GM21529 (cell line): ENCODE results near the gene EGFR.

Experiments used
- ATAC-seq: cut with Tn5 transposase; IDR thresholded peaks from one replicate; pipeline ENCODE4 v1.9.1; 2021; ENCODE audit not compliant: unreplicated experiment

The EGFR gene

DNA sequence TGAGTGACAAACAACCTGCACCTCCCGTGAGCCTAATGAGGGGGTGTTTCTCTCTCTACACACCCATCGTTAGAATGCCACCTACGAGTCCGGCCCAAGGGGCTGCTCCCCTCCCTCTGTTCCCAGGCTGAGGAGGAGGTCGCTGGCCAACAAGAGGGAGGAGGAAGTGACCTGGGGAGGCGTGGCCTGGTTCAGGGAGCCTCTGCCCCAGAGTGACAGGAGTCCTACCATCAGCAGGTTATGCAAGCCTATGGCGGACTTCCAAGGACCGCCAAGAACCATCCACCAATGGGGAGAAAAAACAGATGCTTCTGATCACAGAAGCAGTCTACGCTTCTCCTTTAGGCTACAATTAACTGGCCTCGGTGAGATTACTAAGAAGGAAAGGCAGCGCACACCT lies 12.3 kb upstream of the EGFR start:
- no peak for ATAC-seq

- no peak for ATAC-seq
These were observed 5.0 kb upstream of the EGFR start for GRCh38 chr7:55013851-55014250.

GRCh38 chr7:55016061-55016745 lies 2.6 kb upstream of the EGFR start:
- ATAC-seq: no peak

DNA sequence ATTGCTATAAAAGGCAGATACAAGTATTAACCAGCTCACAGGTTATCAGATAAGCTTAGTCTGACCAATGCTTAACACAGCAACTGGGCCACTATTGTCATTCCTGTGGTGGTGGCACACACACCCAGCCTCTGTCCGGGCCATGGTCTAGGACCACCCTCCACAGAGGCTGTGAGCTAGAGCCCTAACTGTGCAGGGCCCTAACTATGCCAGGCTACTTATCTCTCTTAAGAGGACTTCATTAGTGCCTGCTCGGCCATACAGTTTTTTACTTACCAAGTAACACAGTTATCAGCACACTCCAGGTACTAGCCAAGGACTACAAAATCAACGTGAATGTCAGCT lies 2.1 kb upstream of the EGFR start:
- ATAC-seq: no peak

GRCh38 chr7:55017841-55018240 lies 976 bp upstream of the EGFR start:
- ATAC-seq: no peak

DNA sequence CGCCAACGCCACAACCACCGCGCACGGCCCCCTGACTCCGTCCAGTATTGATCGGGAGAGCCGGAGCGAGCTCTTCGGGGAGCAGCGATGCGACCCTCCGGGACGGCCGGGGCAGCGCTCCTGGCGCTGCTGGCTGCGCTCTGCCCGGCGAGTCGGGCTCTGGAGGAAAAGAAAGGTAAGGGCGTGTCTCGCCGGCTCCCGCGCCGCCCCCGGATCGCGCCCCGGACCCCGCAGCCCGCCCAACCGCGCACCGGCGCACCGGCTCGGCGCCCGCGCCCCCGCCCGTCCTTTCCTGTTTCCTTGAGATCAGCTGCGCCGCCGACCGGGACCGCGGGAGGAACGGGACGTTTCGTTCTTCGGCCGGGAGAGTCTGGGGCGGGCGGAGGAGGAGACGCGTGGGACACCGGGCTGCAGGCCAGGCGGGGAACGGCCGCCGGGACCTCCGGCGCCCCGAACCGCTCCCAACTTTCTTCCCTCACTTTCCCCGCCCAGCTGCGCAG lies 424 bp downstream of the EGFR start:
- ATAC-seq: no peak

GRCh38 chr7:55019691-55020465 lies 1.1 kb downstream of the EGFR start:
- ATAC-seq: no peak

DNA sequence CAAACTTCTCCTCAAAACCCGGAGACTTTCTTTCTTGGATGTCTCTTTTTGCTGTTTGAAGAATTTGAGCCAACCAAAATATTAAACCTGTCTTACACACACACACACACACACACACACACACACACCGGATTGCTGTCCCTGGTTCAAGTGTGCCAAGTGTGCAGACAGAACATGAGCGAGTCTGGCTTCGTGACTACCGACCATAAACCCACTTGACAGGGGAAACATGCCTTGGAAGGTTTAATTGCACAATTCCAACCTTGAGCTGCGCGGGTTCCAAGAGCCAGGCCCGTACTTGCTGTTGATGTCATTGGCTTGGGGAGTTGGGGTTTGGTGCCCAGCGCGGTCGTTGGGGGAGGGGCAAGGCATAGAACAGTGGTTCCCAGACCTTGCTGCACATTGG lies 1.7 kb downstream of the EGFR start:
- no peak for ATAC-seq

DNA sequence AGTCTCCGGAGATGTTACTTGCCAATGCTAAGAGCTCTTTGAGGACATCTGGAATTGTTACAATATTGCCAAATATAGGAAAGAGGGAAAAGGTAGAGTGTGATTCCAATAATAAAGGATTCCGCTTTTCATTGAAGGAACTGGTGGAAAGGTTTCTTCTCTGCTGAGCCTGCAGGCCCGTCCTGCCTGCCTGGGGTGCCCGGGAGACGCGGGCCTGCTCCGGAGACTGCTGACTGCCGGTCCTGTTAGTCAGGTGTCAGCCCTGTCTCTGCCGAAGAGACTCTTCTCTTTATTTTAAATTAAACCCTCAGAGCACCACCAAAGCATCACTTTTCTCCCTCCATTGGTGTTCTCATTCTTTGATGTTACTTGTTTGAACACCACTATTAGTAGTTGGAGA lies 2.2 kb downstream of the EGFR start:
- ATAC-seq: no peak

DNA sequence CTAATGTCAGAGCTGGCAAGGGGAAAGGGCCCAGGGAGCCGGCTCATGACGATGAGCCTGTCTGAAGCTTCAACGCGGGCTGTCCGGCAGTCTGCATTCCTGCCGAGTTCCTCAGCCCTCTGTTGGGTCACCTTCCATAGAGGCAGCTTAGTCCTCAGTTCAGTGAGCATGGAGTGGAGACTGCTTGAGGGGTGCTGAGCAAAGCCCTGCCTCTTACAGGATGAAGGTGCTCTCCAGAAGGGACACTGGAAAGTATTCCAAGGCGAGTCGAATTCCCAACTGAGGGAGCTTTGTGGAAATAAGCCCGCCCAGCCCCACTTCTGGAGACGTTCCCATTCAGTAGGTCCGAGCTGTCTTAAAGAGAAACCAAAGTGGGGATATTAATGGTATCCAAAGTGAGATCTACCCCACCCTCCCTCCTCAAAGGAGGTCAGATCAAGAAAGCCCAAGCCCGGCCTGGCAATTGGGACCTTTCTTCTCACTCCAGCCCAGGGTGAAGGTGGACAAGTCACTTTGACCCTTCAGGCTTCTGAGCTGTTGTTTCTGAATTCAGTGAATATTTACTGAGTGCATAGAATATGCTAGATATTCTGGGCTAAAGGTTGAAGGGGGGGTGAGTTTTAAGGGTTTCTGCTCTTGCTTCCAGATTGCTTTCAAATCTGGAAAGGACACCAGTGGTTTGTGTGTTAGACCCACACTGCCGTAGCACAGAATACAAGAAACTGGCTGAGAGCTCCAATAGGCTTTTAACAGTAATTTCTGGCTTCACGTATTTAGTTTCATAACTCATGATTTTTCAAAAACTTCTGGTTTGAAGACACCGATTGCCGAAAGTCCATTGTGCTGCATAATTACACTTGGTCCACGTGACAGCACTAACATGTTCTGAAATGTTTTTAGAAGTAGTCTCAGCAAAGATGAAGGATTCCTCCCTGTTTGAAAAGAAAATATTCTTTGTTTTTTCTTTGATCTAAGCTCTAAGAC lies 3.5 kb downstream of the EGFR start:
- ATAC-seq: no peak

- ATAC-seq: no peak
These were observed 5.2 kb downstream of the EGFR start for GRCh38 chr7:55023841-55024505.

DNA sequence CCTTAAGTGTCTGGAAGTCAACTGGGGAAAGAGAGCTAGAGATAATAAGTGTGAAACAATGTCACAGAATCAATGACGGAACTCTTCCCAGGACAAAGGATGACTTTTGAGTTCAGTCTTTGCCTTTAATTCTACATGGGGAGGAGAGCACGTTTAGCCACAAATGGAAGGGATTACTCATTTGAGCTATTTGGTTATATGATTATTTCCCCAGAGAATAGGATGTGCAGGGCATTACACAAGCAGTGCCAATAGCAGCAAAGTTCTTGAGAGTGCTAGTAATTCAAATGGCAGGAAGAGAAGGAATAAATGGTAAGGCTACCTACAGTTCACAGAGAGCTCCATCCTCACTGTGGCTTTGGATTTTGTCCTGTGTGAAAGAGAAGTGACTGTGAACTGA lies 6.0 kb downstream of the EGFR start:
- ATAC-seq: no peak

DNA sequence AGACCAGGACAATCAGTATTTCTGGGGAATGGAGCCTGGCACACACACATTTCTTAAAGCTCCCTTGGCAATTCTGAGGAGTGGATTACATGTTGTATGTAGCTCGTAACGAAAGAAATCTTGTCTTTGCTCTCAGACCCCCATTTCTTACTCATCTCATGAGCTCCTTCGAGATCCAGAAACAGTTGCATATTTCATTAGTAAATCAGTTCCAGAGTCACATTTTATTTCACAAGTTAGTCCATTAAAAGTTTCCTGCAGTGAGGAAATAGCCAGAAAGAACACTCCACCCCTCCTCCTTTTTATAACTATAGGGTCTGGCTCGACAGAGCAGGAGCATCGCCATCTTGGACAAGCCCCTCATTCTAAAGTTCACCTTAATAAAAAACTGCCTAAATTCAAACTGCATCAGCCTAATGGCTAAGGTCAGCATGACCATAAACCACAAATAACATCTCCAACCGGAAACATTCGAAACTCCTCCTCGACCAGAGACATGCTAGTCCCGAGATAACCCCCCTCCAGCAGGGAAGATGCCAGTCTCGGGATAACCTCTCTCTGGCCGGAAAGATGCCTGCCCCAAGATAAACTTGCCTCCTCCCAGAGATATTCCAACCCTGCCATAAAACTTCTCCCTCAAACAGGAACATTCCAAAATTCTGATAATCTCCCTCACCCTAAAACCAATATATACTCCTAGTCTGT lies 7.4 kb downstream of the EGFR start:
- no peak for ATAC-seq

- no peak for ATAC-seq
These were observed 8.2 kb downstream of the EGFR start for GRCh38 chr7:55026867-55027490.

DNA sequence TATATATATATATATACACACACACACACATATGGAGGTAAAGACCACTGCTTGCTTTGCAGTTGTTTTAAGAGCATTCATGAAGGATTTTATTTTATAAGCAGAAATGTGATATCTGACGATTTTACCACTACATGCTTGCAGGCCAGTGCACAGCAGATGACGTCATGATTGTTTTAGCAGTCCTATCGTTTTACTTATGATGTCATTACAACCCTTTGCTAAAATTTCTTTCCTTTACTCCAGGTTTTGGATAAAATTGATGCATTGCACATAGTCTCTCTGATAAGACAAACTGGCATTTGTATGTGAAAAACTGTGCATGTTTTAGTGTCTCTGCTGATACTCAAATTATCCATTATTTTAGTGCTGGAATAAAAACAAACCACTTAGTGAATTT lies 9.2 kb downstream of the EGFR start:
- ATAC-seq: no peak

GRCh38 chr7:55030314-55030713 lies 11.5 kb downstream of the EGFR start:
- no peak for ATAC-seq

- no peak for ATAC-seq
These were observed 12.3 kb downstream of the EGFR start for GRCh38 chr7:55031075-55031474.

DNA sequence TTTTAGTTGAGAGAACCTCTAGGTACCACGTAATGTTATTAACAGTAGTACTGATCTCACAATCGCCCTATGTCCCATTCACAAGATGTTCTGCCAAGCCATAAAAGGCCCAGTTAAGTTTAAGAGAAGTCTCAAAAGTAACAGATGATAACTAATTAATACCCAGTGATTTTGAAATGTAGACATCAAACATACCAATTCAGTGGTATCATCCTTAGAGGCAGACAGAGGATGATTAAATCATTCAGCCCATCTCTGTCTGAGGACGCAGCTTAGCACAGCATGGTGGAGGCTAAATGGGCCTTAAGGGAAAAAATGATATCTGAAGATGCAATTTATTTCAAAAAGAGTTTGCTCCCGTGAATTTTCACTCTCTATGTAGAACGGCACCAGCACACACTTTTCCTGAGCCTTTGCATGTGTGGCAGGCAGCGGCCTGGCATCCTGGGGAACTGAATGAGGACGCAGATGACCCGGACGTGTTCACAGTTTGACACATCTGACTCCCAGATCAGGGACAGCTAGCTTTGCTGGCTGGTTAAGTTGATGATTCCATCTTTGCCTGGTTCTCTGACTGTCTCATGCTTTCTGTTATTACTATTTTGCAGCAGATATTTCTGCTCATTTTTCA lies 13.4 kb downstream of the EGFR start:
- ATAC-seq: no peak

- no peak for ATAC-seq
These were observed 14.5 kb downstream of the EGFR start for GRCh38 chr7:55033236-55033846.
